ENCODE results near the gene TRIM39. TPM values are rescaled to one million over a fixed set of nuclear protein-coding genes. Genes with fewer than 3 reads are reported as not detected.
A peak's percentile ranks its signal among the peaks of the same experiment; 100 is the strongest.

TRIM39 gene
- total and polyA plus RNA-seq, 2 of the 4 experiments (the other 2 are of a cell fraction) = 7.5 to 10.0 TPM

GRCh38 chr6:30319146-30319835, 7.4 kb upstream of the TRIM39 start:
- CTCF ChIA-PET = no interaction called here
- in situ Hi-C loops (cut with MboI; ENCODE audit: low sequenced_read_pairs) = no loop called here
- no CpG with 5 or more reads among the region's 1 CpG for WGBS, 2 experiments (ENCODE audit: extremely low coverage in 2 of 2, insufficient read length in 1 of 2)

More at GRCh38 chr6:30319146-30319835, 7.4 kb upstream of the TRIM39 start:
- no peak overlapping the region for H3K14ac ChIP-seq (replicated peaks; ENCODE audit: low read depth, low read length)
- TF ChIP-seq RFX5 (IDR thresholded peaks at IDR 0.05; ENCODE audit: low read depth, low read length) = no peak
- TF ChIP-seq ELK1 (IDR thresholded peaks at IDR 0.05; ENCODE audit: borderline replicate concordance, low read depth, low read length) = no peak
- TF ChIP-seq MAZ (IDR thresholded peaks at IDR 0.05; ENCODE audit: borderline replicate concordance, low read depth, low read length) = no peak
- TF ChIP-seq RAD21 (IDR thresholded peaks at IDR 0.05; ENCODE audit: low read length) = no peak
- no peak for TF ChIP-seq POLR2A (IDR thresholded peaks at IDR 0.05; ENCODE audit: low read depth, low read length)
- no peak for TF ChIP-seq RCOR1 (IDR thresholded peaks at IDR 0.05; ENCODE audit: insufficient replicate concordance, low read length)
- TF ChIP-seq CEBPB (IDR thresholded peaks at IDR 0.05; ENCODE audit: low read depth, low read length) = no peak
- TF ChIP-seq MAFK (IDR thresholded peaks at IDR 0.05; ENCODE audit: low read depth, low read length) = no peak
- TF ChIP-seq MXI1 (IDR thresholded peaks at IDR 0.05; ENCODE audit: borderline replicate concordance, low read depth, low read length) = no peak
- TF ChIP-seq CTCF (conservative IDR thresholded peaks at IDR 0.05; ENCODE audit: low read depth, low read length) = no peak
- TF ChIP-seq FOS (IDR thresholded peaks at IDR 0.05; ENCODE audit: low read depth, low read length) = no peak
- TF ChIP-seq USF2 (IDR thresholded peaks at IDR 0.05; ENCODE audit: low read depth, low read length) = no peak
- no peak for TF ChIP-seq SMC3 (IDR thresholded peaks at IDR 0.05; ENCODE audit: low read depth, low read length)
- TF ChIP-seq NFE2L2 (IDR thresholded peaks at IDR 0.05; ENCODE audit: low read depth, low read length) = no peak
- no peak for TF ChIP-seq BHLHE40 (IDR thresholded peaks at IDR 0.05; ENCODE audit: low read depth, low read length)
- no peak for TF ChIP-seq CHD1 (IDR thresholded peaks at IDR 0.05; ENCODE audit: low read depth, low read length)
- no peak overlapping the region for H2AFZ ChIP-seq (replicated peaks; ENCODE audit: low read length, poor library complexity)
- H3K23ac ChIP-seq (ENCODE audit: low read depth, low read length) = no peak overlapping the region
- H2BK15ac ChIP-seq (ENCODE audit: low read depth, low read length) = no peak overlapping the region
- no peaks in the 10 kb centered on the region for H3K27me3 ChIP-seq (ENCODE audit: control insufficient read depth, insufficient read depth, low read length)
- peaks cover 36 to 64% of the 10 kb centered on the region in 2 experiments for H3K79me1 ChIP-seq (ENCODE audit: low read depth in 1 of 2, low read length in 2 of 2)
- ATAC-seq (ENCODE audit: low read depth) (peak; percentile 13; the same call in 1 of the 2 replicates), DNase-seq (peak; percentile 44)
- no TSS peak for BruUV-seq (replicated peaks)
- no peak overlapping the region for H3K27ac ChIP-seq (ENCODE audit: insufficient read depth, low read length)
- H3K56ac ChIP-seq (ENCODE audit: extremely low read depth, insufficient read depth, low read length) = no peak overlapping the region
- no peak overlapping the region for H3K9ac ChIP-seq (ENCODE audit: low read depth, low read length)
- no peak overlapping the region for H4K5ac ChIP-seq (ENCODE audit: low read depth, low read length)
- no peak overlapping the region for H3K4ac ChIP-seq (ENCODE audit: low read depth, low read length)
- POLR2A ChIA-PET (ENCODE audit: unreplicated experiment) = no interaction called here
- no peak overlapping the region for H3K18ac ChIP-seq (ENCODE audit: low read depth, low read length)
- no peak overlapping the region for H3K4me2 ChIP-seq (ENCODE audit: low read depth, low read length)
- H3K4me1 ChIP-seq (ENCODE audit: control insufficient read depth, insufficient read depth, low read length) = peaks cover 2% of the 10 kb centered on the region; the same call in 1 of the 2 replicates
- no peak overlapping the region for H2AK9ac ChIP-seq (replicated peaks; ENCODE audit: low read depth, low read length, poor library complexity)
- peaks cover 11% of the 10 kb centered on the region for H3K9me1 ChIP-seq (ENCODE audit: insufficient read depth, low read length)
- H3K9me3 ChIP-seq (ENCODE audit: control insufficient read depth, insufficient read depth, low read length) = 0 out of 2 replicates have a peak, but pooled peaks cover 2% of the 10 kb centered on the region
- no peak overlapping the region for H4K91ac ChIP-seq (ENCODE audit: insufficient read depth, low read depth, low read length)
- no peak overlapping the region for H2AK5ac ChIP-seq (ENCODE audit: low read depth, low read length)
- H4K8ac ChIP-seq (ENCODE audit: low read depth in 2 of 2, low read length in 2 of 2) = no peak overlapping the region
- H3K4me3 ChIP-seq (ENCODE audit: insufficient read depth, low read depth, low read length) = no peak overlapping the region
- dilution Hi-C loops (cut with HindIII; ENCODE audit: low sequenced_read_pairs, unreplicated experiment) = no loop called here
- H4K20me1 ChIP-seq (ENCODE audit: insufficient read depth, low read length) = peaks cover 57% of the 10 kb centered on the region
- H2BK120ac ChIP-seq (ENCODE audit: low read depth, low read length) = no peak overlapping the region
- H2BK20ac ChIP-seq (ENCODE audit: low read depth, low read length) = no peak overlapping the region
- intact Hi-C loops (cut with micrococcal nuclease) = no loop called here
- H2BK5ac ChIP-seq (ENCODE audit: low read depth, low read length, poor library complexity, severe bottlenecking) = no peak overlapping the region
- H3K36me3 ChIP-seq (ENCODE audit: control insufficient read depth, insufficient read depth, low read length) = peaks cover 7% of the 10 kb centered on the region

Data from IMR-90 (cell line).